ENCODE results near the gene UGCG.

Gene UGCG

DNA sequence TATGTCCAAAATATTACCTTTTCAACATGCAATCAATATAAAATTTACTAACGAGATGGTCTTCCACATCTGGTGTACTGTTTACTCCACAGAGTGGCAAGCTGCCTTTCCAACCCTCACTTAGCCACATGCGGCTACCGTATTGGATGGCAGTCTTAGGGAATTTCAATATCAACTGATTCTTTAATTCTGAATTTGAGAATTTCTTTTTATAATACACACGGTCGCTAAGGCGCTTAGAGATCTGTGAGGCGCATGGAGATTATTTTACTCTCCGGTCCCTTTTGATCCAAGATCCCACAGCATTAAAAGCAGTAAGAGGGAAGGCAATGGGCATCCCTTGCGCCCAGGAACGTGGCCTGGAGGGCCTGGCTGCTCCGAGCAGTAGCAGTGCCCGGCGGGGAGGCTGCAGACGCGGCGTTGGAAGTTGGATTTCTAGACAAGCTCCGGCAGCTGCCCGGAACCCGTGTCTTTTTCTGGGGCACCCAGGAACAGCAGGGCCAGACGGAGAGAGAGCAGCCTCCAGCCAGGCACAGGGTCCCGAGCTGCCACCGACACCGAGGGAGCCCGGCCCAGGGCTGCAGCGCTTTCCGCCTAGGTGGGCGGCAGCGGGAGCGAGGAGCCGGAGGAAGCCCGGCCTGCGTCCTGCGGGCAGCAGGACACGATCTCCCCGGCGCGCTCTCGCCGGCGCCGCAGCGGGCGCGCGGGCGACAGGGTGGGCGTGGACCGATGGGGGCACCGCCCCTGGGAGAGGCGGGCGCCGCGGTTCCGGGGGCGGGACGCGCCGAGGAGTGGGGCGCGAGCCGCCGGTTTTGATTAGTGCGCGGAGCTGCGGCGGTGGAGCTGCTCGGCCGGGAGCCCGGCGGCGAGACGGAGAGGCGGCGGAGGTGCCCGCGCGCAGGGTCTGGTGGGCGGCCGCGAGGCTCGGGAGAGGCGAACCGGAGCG, at the start of gene UGCG:
Gene UGCG, plus strand, starts transcription at position 819 of the 946 bp plus-strand sequence. CDS start 402 bp downstream, outside the sequence.
- Histone ChIP-seq H3K36me3 (no peaks in the 10 kb centered on the region), H3K4me3 (ENCODE audit: low read depth in 1 of 2, low read length in 1 of 2) (peak within 1 kb of the TSS; percentile 84 to 97), H3K9me3 (no peaks in the 10 kb centered on the region), H3K4me1 (ENCODE audit: control insufficient read depth in 1 of 2, insufficient read depth in 1 of 2, low read depth in 1 of 2, low read length in 1 of 2) (peaks cover 65 to 66% of the 10 kb centered on the region in 2 experiments), H3K27me3 (no peaks in the 10 kb centered on the region), H3K27ac (peak within 1 kb of the TSS; percentile 94)
- TF ChIP-seq, protein P1, sequence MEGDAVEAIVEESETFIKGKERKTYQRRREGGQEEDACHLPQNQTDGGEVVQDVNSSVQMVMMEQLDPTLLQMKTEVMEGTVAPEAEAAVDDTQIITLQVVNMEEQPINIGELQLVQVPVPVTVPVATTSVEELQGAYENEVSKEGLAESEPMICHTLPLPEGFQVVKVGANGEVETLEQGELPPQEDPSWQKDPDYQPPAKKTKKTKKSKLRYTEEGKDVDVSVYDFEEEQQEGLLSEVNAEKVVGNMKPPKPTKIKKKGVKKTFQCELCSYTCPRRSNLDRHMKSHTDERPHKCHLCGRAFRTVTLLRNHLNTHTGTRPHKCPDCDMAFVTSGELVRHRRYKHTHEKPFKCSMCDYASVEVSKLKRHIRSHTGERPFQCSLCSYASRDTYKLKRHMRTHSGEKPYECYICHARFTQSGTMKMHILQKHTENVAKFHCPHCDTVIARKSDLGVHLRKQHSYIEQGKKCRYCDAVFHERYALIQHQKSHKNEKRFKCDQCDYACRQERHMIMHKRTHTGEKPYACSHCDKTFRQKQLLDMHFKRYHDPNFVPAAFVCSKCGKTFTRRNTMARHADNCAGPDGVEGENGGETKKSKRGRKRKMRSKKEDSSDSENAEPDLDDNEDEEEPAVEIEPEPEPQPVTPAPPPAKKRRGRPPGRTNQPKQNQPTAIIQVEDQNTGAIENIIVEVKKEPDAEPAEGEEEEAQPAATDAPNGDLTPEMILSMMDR (IDR thresholded peaks at IDR 0.05), result peak; percentile 8

- H3K27ac ChIP-seq, result peak overlapping the region; percentile 69
Observed at GRCh38 chr9:111851553-111851952, 45.1 kb upstream of the UGCG start.

GRCh38 chr9:111852291-111852690, 44.3 kb upstream of the UGCG start:
- Histone ChIP-seq H3K9me3 (no peaks in the 10 kb centered on the region), H3K36me3 (no peaks in the 10 kb centered on the region), H3K4me1 (ENCODE audit: control insufficient read depth in 1 of 2, insufficient read depth in 1 of 2, low read depth in 1 of 2, low read length in 1 of 2) (peaks cover 63 to 71% of the 10 kb centered on the region in 2 experiments), H3K27ac (peak overlapping the region; percentile 69), H3K4me3 (ENCODE audit: low read depth in 1 of 2, low read length in 1 of 2) (peak overlapping the region; percentile 5 to 42), H3K27me3 (no peaks in the 10 kb centered on the region)
- TF ChIP-seq, protein P1 (IDR thresholded peaks at IDR 0.05), result no peak

More at GRCh38 chr9:111851553-111851952, 45.1 kb upstream of the UGCG start:
- no peaks in the 10 kb centered on the region for H3K27me3 ChIP-seq
- H3K9me3 ChIP-seq, result no peaks in the 10 kb centered on the region
- H3K4me1 ChIP-seq (ENCODE audit: control insufficient read depth in 1 of 2, insufficient read depth in 1 of 2, low read depth in 1 of 2, low read length in 1 of 2), result peaks cover 63 to 71% of the 10 kb centered on the region in 2 experiments
- no peaks in the 10 kb centered on the region for H3K36me3 ChIP-seq
- H3K4me3 ChIP-seq (ENCODE audit: low read depth in 1 of 2, low read length in 1 of 2), result peak overlapping the region; percentile 5 to 42
- TF ChIP-seq, protein P1 (IDR thresholded peaks at IDR 0.05), result no peak

GRCh38 chr9:111853450-111853827, 43.2 kb upstream of the UGCG start:
- peak overlapping the region; percentile 69 for H3K27ac ChIP-seq
- peaks cover 63 to 71% of the 10 kb centered on the region in 2 experiments for H3K4me1 ChIP-seq (ENCODE audit: control insufficient read depth in 1 of 2, insufficient read depth in 1 of 2, low read depth in 1 of 2, low read length in 1 of 2)
- TF ChIP-seq, protein P1 (IDR thresholded peaks at IDR 0.05), result no peak
- no peak overlapping the region for H3K4me3 ChIP-seq (ENCODE audit: low read depth in 1 of 2, low read length in 1 of 2)
- H3K36me3 ChIP-seq, result no peaks in the 10 kb centered on the region
- H3K27me3 ChIP-seq, result no peaks in the 10 kb centered on the region
- no peaks in the 10 kb centered on the region for H3K9me3 ChIP-seq

GRCh38 chr9:111854799-111855198, 41.8 kb upstream of the UGCG start:
- Histone ChIP-seq H3K4me3 (ENCODE audit: low read depth in 1 of 2, low read length in 1 of 2) (no peak overlapping the region), H3K27ac (peak overlapping the region; percentile 69), H3K9me3 (no peaks in the 10 kb centered on the region), H3K36me3 (no peaks in the 10 kb centered on the region), H3K4me1 (ENCODE audit: control insufficient read depth in 1 of 2, insufficient read depth in 1 of 2, low read depth in 1 of 2, low read length in 1 of 2) (peaks cover 55 to 60% of the 10 kb centered on the region in 2 experiments), H3K27me3 (no peaks in the 10 kb centered on the region)
- TF ChIP-seq, protein P1 (IDR thresholded peaks at IDR 0.05), result no peak

All from neutrophil (primary cell).